NCI-H1092 treated with DMSO at 0.1 percent for 48 hours (cell line): Measurements from ENCODE around the gene TAF11L10.
"Not testable (repeated sequence)": the region's sequence is repeated elsewhere in the genome, so short reads cannot be mapped to it uniquely, and the experiment has no call there.

ENCODE experiments used
- DNase-seq: peaks from one replicate; lab custom pipeline; 2025; lab: John Stamatoyannopoulos, UW

TAF11L10 gene

GRCh38 chr5:17597728-17598127 lies at the start of gene TAF11L10:
TSS of gene TAF11L10 (minus strand) at chr5:17597828.
- not testable (repeated sequence) for DNase-seq

- DNase-seq = no peak
These were observed 36.5 kb upstream of the TAF11L10 start, which contains the start of gene TAF11L14 for GRCh38 chr5:17634160-17634559. TSS of gene TAF11L14 (plus strand) at chr5:17634460.

GRCh38 chr5:17631788-17632187 lies 34.2 kb upstream of the TAF11L10 start, which contains the start of gene TAF11L13:
TSS of gene TAF11L13 (plus strand) at chr5:17632088.
- not testable (repeated sequence) for DNase-seq

- no peak for DNase-seq
These were observed 28.1 kb upstream of the TAF11L10 start for GRCh38 chr5:17625686-17626085.

GRCh38 chr5:17620627-17621026 lies 23.0 kb upstream of the TAF11L10 start:
- no peak for DNase-seq

- no peak for DNase-seq
These were observed 21.7 kb upstream of the TAF11L10 start for GRCh38 chr5:17619354-17619753.

GRCh38 chr5:17614872-17615605 lies 17.4 kb upstream of the TAF11L10 start:
- no peak for DNase-seq

GRCh38 chr5:17610092-17610491 lies 12.5 kb upstream of the TAF11L10 start, which contains the start of gene TAF11L12:
TSS of gene TAF11L12 (plus strand) at chr5:17610392.
- DNase-seq = not testable (repeated sequence)

GRCh38 chr5:17607461-17607860 lies 9.8 kb upstream of the TAF11L10 start:
- not testable (repeated sequence) for DNase-seq

GRCh38 chr5:17604951-17605350 lies 7.3 kb upstream of the TAF11L10 start:
- no peak for DNase-seq

GRCh38 chr5:17603880-17604279 lies 6.3 kb upstream of the TAF11L10 start, which contains the start of gene TAF11L11:
TSS of gene TAF11L11 (plus strand) at chr5:17604183.
- not testable (repeated sequence) for DNase-seq

GRCh38 chr5:17594255-17594654 lies 3.4 kb downstream of the TAF11L10 start, which contains the start of gene TAF11L9:
TSS of gene TAF11L9 (minus strand) at chr5:17594394.
- not testable (repeated sequence) for DNase-seq

GRCh38 chr5:17590860-17591259 lies 6.8 kb downstream of the TAF11L10 start, which contains the start of gene TAF11L8:
TSS of gene TAF11L8 (minus strand) at chr5:17590960.
- DNase-seq = not testable (repeated sequence)

- DNase-seq = not testable (repeated sequence)
These were observed 12.0 kb downstream of the TAF11L10 start, which contains the start of gene TAF11L7 for GRCh38 chr5:17585658-17586057. TSS of gene TAF11L7 (minus strand) at chr5:17585758.
